Thyroid gland (tissue), 4 donors: Measurements from ENCODE around the gene ASPG.

Experiments used
- POLR2A ChIP-seq, 2 donors: fragments of 450-650 bp; IDR thresholded peaks; one replicate each; pipeline ENCODE4 v1.6.1; 2017; ENCODE audit warnings: antibody characterized with exemption in 2 of 2, mild to moderate bottlenecking in 2 of 2, moderate library complexity in 1 of 2
- TF ChIP-seq, protein P1 (sequence below), 6 experiments: fragments of 200-600 bp in 3 of 6; fragments of 450-650 bp in 3 of 6; sonication (generic) in 3 of 6; IDR thresholded peaks; one replicate each; pipeline ENCODE4 v1.5.1; 2016 to 2019; ENCODE audit warnings: antibody characterized with exemption in 6 of 6, mild to moderate bottlenecking in 2 of 6, inconsistent platforms in 1 of 6, moderate library complexity in 1 of 6

DNA sequence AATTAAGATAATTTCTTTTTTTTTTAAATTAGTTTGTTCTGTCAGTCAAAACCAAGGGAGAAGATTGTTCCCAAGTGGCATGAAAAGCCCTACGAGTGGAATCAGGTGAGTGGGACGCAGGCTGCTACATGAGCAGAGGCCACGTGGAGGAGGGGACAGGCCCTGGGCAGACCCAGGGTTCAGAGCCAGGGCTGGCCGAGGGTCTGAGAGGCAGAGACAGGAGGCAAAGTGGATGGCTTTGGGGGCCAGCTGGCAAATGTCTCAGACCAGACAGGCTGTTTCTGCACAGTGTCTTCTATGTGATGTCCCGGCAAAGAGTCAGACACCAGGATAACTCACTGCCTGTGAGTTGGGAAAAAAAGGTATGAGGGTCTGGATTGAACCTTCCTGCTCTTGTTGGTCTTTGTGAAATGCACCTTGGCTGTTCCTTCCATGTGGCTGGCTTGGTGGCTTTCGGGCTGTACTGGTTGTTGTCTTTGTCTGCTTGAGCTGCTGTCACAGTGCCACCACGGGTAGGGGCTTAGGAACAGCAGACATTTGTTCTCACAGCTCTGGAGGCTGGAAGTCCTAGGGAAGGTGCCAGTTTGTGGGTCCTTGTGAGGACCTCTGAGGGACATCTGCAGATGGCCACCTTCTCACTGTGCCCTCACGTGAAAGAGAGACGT lies 35.8 kb upstream of the ASPG start:
- TF ChIP-seq, protein P1, sequence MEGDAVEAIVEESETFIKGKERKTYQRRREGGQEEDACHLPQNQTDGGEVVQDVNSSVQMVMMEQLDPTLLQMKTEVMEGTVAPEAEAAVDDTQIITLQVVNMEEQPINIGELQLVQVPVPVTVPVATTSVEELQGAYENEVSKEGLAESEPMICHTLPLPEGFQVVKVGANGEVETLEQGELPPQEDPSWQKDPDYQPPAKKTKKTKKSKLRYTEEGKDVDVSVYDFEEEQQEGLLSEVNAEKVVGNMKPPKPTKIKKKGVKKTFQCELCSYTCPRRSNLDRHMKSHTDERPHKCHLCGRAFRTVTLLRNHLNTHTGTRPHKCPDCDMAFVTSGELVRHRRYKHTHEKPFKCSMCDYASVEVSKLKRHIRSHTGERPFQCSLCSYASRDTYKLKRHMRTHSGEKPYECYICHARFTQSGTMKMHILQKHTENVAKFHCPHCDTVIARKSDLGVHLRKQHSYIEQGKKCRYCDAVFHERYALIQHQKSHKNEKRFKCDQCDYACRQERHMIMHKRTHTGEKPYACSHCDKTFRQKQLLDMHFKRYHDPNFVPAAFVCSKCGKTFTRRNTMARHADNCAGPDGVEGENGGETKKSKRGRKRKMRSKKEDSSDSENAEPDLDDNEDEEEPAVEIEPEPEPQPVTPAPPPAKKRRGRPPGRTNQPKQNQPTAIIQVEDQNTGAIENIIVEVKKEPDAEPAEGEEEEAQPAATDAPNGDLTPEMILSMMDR (IDR thresholded peaks at IDR 0.05): no peak
- peak in 1 of 2 donors; percentile 66 for TF ChIP-seq POLR2A (IDR thresholded peaks at IDR 0.05)
